Hematopoietic multipotent progenitor cell treated with erythropoietin and hydrocortisone succinate and interleukin-3 and kit ligand, for 15 days (in vitro differentiated cells): Measurements from ENCODE around the gene CDON.
"Not testable (repeated sequence)": the region's sequence is repeated elsewhere in the genome, so short reads cannot be mapped to it uniquely, and the experiment has no call there.

Experiments
- DNase-seq: peaks from one replicate; pipeline ENCODE4 v3.0.0-alpha.2; 2015; ENCODE audit warnings: low spot score

CDON gene

DNA sequence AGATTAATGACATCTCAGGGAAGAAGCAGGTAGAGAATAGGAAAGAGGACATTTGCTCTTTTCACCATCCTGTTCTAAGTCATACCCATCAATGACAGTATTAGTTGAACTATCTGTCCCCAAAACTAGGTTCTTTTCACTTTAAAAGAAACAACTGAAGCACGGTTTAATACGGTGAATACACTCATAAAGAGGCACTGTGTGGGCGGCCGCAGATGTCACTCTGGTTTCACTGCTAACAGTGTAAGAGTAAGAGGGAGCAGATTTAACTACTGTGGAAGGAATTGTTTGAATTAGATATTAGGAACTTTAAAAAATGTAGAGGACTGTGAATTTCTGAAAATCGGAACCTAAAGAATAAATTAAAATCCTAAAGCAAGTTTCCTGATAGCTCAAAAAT lies 67.4 kb downstream of the CDON start:
- DNase-seq, result no peak

DNA sequence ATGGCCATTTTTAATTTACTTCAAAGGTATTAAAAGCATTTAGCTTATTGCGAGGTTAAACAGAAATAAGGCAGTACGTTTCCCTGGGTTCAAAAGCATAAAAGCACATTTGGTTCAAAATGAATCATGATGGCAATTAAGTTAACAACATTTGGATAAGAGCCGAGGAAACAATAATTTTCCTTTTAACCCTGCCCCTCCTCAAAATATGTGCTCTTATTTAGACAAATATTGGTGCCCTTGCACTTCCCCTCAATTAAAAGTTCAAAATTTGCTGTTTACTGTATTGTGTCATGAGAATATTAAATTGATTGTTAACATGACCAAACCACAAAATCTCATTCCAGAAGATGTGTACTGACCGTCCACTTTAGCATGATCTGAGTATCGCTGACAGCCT lies 68.2 kb downstream of the CDON start:
- no peak for DNase-seq

DNA sequence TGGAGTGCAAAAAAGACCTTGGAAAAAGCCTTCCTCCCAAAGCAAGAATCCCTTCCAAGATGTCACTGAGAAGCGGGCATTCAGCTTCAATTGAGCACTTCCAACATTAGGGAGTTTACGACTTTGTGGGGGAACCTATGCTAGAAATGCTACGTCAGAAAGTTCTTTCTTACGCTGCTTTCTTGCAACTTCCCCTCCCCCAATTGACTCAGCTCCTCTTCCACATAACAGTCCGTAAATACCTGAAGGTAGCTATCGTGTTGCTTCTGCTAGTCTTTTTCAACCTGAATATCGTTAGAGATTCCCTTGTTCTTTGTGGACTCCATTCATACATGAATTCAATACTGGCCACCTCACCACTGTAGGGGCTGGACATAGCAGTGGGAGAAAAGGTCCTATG lies 69.8 kb downstream of the CDON start:
- no peak for DNase-seq

DNA sequence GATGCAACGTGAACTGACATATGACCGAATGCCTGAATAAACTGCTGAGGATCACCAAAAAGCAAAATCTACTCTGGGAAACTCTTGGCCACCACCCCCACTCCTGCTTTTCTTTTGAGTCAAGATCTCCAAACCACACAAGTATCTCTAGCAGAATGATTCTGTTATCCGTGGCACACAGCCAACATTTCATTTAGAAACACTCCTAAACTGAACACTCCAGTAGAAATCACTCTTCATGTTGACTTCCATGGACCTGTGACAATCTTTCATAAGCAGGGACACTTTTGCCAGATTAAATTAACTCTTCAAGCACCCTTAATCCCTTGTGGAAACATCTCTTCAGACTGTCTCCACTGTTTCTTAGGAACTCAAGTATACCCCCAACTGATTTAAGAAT lies 72.4 kb downstream of the CDON start:
- DNase-seq, result no peak

DNA sequence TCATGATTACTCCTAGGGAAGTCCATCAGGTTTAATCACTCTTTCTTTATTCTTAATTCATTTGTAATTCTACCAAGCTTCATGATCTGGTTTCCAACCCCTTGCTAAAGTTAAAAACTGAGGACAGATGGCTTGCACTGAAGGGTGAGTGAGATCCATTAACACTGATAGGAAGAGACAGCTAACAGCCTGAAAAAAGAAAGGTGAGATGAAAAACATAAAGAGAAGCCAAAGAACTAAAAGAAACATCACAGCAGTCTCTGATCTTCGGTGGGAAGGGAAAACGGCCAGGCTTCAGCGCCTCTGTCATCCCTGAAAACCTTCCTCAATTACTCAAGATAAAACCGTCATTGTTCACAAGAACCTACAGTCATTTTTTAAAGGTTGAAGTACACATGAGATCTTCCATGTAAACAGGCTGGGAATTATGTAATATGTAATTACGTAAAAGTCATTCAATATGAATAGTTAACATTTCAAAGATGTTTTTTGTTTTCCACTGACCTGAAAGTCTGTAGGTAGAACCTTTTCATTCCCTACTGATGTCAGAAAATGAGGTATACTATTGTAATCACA lies 75.5 kb downstream of the CDON start:
- DNase-seq, result no peak

DNA sequence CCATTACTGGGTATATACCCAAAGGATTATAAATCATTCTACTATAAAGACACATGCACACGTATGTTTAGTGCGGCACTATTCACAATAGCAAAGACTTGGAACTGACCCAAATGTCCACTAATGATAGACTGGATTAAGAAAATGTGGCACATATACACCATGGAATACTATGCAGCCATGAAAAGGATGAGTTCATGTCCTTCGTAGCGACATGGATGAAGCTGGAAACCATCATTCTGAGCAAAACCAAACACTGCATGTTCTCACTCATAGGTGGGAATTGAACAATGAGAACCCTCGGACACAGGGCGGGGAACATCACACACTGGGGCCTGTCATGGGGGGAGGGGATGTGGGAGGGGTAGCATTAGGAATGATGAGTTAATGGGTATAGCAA lies 76.7 kb downstream of the CDON start:
- DNase-seq, result not testable (repeated sequence)

DNA sequence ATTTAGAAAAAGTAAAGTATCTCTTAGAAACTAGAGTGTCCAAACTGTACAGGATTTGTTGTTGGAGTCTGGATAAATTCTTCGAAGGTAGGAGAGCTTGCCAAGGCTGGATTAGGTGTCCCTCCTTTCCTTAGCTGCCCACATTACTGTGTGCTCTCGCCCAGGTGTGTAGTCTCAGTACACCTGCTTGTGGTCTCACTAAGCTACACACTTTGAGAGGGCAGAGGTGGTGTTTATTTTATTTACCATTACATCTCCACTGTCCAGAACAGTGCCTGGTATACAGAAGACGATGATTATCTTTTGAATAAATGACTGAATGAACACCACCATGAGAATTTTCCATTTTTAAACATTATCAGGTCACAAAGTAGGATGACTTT lies 80.3 kb downstream of the CDON start:
- no peak for DNase-seq

DNA sequence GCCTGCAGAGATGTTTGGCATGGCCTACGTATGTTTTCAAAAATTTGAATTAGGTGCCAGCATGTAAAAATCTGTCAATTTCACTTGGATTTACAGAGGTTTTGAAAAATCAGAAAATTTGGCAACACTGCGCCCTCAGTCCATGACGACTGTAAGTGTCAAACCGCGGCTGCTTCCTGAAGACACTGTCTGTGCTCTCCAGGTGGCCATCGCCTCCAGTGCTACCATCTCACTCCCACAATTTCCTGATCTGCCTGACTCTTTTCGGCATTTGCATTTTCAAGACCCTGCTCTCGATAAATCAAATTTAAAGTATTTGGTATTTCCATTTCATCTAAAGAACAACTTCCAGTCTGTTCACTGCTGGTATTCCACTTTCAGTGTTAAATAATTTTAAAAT lies 82.2 kb downstream of the CDON start:
- DNase-seq, result no peak

DNA sequence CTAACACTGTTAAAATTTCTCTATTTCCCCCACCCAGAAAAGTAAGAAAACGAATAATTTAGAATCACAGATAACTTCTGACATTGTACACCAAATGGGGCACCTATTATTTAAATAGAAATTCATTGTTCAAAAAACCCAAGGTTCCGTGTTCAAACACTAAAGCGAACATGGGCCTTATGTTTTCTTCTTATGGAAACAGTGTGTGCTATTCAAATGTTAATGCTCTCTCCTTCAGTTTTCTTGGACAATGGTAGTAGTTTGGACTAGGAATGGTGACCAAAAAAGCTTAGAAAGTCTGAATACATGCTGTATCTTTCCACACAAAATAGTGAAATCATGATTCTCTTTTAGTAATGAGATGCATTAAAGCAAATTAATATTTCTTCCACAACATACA lies 83.2 kb downstream of the CDON start:
- DNase-seq, result no peak

DNA sequence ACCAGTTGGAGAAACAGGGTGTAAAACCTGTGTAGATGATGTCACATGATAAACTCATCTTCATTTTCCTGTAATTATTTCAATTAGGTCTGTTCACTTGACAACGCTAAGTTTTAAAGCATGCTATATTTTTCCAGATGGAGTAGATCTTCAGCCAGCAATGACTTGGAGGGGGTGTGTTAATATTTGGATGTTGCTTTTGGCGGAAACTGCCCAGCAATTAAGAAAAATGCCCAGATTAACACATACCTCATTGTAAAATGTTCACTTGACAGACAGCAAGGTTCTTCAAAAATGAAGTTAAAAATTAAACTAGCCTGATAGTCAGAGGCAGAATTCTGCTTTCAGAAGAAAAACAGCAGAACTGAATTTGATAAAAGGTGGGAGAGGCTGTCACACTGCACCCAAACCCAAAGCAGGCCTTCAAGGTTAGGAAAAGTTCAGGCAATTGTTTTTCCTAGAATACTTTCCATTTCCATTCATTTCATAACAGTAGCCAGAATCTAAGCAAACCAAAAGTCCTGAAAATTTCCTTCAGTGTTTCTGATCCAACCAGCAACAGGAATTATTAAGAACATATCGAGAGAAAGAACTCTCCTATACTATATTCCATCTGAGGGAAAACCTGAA lies 83.8 kb downstream of the CDON start:
- no peak for DNase-seq

DNA sequence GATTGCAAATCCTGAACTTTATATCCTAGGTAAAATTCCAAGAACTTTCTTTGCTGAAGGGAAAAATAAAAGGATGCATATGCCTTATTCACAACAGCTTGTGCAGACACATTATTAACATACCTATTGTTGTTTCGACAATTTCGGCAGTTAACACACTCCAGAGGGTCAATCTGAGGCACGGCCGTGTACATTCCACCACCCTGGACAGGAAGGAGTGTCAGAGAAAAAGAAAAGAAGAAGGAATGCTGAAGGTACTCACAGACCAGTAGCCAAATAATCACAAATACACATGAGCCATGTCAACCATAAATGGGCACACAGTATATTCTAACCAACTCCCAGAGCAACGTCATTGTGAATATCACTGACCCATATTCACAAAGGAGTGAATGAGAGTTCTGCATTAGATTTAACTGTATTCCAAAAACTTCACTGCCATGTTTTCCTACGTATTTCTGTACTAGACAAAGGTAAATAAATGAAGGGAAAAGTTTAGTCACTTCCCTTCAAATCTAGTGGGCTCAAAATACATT lies 84.4 kb downstream of the CDON start:
- DNase-seq, result no peak

DNA sequence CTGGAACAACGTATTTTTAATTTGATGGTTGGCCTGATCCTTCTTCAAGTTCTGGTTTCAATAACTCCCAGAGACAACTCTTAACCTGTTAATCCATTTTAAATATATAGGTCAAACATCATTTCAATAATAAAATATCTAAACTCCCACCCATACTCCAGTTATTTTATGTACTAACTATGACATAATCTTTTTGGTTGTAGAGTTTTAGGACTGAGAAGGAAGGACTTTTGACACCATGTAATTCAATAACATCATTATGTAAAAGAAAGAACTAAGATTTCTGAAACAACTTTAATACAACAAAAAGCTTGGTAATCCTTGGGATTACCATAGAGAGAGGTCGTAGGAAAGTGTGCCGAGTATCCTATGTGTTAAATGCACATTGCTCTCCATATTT lies 85.3 kb downstream of the CDON start:
- no peak for DNase-seq

DNA sequence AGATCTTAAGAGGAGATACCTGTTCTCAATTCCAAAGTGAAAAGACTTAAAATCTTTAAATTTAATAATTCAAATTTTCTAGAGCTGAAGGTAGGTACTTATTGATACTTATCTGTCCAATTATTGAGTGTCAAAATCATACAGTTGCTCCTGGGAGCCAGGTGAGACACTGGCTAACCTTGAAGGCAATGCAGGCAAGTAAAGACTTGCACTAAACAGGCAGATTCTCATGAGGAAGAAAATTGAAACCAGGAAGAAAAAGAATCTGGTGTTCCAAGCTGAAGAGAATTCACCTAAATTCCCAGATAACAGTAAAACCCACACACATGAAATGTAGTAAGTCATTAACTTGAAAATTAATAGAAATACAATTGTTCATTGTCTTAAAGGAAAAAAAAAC lies 86.5 kb downstream of the CDON start:
- DNase-seq, result no peak

DNA sequence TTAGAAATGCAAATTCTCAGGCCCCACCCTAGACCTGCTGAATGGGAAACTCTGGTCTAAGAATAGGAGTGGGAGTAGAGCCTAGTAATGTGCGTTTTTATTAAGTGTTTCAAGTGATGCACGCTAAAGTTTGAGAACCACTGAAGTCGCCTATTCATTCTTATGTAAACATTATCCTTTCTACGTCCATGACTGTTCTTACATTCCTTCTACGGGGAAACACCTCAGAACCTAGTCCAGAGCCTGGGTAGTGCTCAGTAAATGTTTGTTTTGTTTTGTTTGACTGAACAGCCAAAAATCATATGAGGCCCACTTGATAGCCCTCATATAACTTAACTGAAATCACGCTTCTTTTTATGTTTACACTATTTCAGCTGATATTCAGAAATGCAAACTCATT lies 87.0 kb downstream of the CDON start:
- DNase-seq, result no peak

DNA sequence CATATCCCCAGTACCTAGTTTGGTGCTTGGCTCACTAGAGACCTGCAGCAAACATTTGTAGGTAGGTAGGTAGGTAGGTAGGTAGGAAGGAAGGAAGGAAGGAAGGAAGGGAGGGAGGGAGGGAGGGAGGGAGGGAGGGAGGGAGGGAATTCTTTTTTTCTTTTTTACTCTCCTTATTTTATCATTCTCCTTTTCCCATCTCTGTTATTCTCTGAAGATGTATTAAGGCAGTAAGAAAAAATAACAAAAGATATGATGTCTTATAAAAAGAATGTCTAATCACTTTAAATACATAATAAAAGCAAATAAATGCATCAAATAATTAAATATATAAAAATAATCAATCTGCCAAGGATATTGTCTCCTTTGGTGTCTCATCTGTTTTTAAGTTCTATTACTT lies 88.4 kb downstream of the CDON start:
- DNase-seq, result no peak

DNA sequence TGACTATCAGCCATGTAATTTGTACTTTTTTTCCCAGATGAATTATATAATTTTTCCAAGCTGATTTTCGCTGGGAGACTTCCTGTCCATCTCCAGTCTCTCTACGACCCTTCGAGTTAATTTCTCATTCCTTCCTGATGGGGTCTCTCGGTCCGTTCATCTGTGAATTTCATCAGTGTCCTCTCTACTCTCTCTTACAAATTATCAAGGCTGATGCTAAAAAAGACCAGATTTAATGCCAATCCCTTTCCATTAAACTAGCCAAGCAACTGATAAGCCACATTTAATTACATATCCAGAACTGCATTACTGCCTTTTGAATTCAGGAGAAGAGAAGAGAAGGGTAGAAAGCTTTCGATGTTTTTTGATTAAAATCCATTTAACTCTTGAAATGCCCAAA lies 91.0 kb downstream of the CDON start:
- DNase-seq, result no peak

DNA sequence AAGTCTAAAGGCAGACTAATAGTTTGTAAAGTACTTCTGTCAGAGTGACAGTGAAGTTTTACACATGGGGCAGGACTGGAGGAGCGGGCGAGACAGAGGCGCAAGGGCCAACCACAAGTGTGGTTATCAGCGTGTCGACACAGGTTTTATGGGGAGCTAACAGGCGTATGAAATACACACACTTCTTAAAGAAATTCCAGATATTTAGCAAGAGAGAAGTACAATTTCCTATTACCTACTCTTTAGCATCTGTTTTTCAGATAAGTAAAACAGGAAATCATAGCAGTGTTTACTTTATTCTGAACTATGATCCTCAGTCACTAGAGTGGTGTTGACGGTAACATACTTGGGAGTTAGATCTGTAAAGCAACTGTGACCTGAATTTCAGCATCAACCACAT lies 94.3 kb downstream of the CDON start:
- DNase-seq, result no peak

DNA sequence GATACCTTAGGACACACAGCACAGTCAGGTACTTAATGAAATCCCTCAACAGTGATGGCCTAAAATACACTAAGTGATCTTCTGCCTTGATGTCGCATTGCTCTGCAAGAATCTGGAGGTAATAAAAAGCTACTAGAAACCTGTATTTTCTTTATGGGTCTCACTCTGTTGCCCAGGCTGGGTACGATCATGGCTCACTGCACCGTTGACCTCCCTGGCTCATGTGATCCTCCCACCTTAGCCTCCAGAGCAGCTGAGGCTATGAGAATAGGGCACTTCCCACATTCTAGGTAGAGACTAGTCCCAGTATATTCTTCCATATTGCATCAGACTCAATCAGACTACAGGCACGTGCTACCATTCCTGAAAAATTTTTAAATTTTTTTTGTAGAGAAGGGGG lies 95.2 kb downstream of the CDON start:
- DNase-seq, result no peak

DNA sequence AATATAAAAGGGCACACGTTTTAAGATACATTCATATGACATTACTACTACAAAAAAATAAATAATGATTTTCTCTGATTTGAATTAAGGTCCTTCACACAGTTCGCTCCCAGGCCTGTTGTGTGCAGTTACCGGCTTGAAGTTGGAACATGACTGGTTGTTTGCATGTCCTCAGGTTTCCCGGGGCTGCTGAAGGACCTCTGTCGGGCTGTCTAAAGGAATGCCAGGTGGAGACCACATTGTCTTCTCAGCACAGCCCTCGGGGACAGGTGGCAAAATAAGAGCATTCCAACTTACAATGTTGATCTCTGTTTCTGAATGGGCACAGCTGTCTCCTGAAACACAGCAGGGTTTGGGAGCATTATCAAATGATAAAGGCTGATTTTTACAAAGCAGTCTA lies 101.9 kb downstream of the CDON start:
- no peak for DNase-seq

DNA sequence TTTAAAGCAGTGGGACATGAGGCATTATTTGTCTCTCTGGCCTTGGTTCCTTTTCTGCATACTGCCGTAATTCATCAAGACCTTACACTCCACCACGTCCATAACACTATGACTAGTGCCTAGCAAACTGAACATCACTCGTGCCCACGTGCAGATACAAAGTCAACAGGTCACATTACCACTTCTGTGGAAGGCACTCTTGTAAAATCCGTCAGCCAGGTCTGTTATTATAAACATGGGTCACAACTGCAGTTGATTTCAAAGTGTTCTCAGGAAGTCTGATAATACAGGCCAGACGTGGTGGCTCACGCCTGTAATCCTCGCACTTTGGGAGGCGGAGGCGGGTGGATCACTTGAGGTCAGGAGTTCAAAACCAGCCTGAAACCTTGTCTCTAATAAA lies 102.7 kb downstream of the CDON start:
- no peak for DNase-seq

DNA sequence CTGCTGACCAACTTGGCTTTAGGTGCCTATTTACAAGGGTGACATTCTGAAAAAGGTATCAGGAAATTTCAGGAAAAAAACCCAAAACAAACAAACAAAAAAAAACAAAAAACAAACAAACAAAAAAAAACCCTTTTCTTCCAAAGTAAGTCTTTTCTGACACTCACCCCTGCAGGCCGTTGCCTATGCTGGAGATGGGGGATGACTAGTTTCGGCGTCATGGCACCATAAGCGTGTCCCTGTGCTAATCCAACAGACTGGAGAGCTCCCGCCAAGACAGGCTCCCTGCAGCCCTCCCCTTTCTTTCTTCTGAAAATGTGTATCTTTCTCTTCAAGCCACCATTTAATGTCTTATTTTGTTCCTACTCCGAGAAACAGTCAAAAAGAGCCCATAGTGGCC lies 103.2 kb downstream of the CDON start:
- no peak for DNase-seq

DNA sequence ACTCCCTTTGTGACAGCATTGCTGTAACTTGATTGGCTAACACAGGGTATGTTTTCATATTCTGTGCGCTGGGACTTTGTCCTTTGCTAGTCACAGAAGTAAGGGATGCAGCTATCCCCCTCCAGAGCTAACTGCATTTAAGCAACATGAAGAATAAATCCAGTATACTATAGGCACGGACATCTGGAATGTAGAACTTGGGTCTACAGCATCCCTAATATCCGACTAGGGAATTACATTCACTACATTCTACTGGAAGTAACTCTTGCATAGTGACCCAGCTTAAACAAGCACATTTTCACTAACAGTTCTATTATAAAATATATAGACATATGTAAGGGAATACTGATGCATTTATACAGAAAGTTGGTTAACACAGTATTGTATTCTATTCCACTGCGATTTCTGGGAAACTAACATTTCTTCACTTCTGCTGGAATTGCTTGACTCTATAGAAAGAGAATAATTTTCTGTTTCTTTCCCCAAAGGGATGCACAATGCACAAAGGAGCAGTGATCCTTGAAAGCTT lies 103.7 kb downstream of the CDON start:
- no peak for DNase-seq

DNA sequence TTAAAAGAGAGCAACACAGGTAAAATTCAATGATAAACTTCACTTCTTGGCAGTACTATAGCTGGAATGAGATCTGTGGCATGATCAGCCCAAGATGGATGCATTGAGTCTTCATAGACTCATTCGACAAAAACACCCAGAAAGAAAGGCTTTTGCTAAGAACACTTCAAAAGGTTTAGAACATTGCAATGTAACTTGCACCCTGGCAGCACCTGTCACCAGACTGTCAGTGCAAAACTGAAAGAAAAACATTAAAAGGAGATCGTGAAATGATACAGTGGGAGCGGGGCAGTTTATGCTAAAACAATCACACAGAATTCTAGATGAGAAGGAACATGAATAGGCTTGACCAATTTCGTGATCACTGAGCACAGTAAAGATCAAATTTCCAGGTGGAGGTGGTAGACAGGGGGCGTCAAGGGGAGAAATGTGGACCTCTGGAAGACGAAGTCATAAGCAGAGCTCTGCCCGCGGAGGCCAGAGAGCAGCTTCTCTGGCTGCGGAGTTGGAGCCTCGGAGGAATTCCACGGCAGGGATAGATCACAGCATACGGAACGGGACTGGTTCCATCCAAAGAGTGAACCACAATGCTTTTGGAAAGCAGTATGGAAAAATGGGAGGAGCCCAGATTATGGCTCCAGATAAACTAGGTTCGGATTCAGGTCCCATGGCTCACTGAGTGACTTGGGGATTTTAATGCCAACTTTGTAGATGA lies 104.9 kb downstream of the CDON start:
- no peak for DNase-seq
